ENCODE measurements around the gene RNF14.
A peak's percentile ranks its signal among the peaks of the same experiment; 100 is the strongest.

Gene RNF14

DNA sequence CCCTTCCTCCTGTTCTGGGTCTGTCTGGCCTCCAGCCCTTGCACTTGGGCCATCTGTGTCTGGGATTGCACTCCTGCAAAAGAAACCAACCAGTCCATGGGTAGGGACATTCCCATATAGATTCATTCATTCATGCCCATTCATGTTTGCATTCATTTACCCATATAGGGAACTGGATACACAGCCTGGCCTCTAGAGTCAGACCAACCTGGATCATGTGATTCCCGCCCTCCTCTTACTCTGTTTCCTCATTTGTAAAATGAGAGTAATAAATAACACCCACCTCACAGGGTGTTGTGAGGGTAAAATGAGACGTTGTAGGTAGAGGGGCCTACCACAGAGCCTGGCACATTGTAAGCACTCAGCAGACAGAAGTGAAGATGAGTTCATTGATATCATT, 19.4 kb upstream of the RNF14 start:
- H3K36me3 ChIP-seq (ENCODE audit: control insufficient read depth, insufficient read depth, low read length), result no peaks in the 10 kb centered on the region
- TF ChIP-seq, protein P1, sequence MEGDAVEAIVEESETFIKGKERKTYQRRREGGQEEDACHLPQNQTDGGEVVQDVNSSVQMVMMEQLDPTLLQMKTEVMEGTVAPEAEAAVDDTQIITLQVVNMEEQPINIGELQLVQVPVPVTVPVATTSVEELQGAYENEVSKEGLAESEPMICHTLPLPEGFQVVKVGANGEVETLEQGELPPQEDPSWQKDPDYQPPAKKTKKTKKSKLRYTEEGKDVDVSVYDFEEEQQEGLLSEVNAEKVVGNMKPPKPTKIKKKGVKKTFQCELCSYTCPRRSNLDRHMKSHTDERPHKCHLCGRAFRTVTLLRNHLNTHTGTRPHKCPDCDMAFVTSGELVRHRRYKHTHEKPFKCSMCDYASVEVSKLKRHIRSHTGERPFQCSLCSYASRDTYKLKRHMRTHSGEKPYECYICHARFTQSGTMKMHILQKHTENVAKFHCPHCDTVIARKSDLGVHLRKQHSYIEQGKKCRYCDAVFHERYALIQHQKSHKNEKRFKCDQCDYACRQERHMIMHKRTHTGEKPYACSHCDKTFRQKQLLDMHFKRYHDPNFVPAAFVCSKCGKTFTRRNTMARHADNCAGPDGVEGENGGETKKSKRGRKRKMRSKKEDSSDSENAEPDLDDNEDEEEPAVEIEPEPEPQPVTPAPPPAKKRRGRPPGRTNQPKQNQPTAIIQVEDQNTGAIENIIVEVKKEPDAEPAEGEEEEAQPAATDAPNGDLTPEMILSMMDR (IDR thresholded peaks at IDR 0.05; ENCODE audit: insufficient read depth, low read length, poor library complexity, severe bottlenecking), result no peak

DNA sequence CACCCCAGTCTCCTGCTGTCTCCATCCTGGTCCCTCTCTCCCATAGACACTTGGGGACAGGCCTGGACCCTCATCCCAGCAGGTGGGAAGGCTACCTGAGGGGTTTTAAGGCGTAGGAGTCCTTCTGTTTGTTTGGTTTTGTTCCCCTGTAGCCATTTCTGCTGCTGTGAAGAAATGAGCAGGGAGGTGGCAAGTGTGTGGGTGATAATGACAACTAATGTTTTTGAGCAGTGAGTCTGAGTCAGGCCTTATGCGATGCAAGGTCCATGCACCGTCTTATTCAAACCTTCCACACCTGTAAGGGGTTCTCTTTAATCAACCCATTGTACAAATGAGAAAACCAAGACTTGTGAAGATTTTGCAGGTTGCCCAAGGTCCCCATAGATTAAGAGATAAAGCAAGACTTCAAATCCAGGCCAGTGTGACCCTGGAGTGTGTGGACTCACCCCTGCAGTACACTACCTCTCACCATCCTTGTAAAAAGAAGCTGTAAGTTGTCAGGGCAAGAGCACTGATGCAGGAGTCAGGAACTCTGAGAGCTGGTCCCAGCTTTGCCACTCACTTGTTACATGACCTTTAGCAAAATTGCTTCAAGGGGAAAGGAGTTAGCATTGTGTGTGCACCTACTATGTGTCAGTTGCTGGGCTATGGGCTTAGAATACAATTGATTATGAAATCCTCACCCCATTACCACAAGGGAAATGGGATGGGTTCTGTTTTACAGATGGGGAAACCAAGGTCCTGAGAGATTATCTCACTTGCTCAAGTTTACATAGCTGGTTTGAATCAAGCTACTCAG, 18.5 kb upstream of the RNF14 start:
- Histone ChIP-seq H3K27me3 (replicated peaks; ENCODE audit: control insufficient read depth, insufficient read depth, low read length) (no peaks in the 10 kb centered on the region), H3K36me3 (ENCODE audit: control insufficient read depth, insufficient read depth, low read length) (no peaks in the 10 kb centered on the region), H3K4me3 (replicated peaks; ENCODE audit: low read depth, low read length) (no peak overlapping the region)
- no peak for DNase-seq (ENCODE audit: extremely low read depth, insufficient read length)
- TF ChIP-seq, protein P1 (IDR thresholded peaks at IDR 0.05; ENCODE audit: insufficient read depth, low read length, poor library complexity, severe bottlenecking), result no peak

More for the DNA sequence above, 19.4 kb upstream of the RNF14 start:
- H3K4me3 ChIP-seq (replicated peaks; ENCODE audit: low read depth, low read length), result no peak overlapping the region
- no peaks in the 10 kb centered on the region for H3K27me3 ChIP-seq (replicated peaks; ENCODE audit: control insufficient read depth, insufficient read depth, low read length)
- DNase-seq (ENCODE audit: extremely low read depth, insufficient read length), result no peak

DNA sequence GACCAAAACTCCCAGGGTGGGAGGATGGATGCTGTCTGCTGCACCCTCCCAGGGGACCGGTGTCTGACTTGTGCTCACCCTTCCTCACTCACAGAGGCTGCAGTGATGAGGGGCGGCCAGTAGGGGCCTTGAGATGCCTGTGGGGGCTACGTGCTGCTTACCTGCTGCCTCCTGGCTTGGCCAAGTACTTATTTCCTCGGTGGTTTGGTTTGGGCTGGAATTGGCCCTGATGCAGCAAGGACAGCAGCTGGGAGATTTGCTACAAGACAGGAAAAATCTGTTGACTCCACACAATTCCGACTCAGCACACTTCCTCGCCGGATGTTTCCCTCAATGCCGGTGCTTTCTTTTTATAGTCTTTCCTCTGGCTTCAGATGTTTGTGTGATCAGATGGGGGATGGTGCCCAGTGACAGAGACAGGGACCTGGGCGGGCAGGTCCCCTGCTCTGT, 17.5 kb upstream of the RNF14 start:
- Histone ChIP-seq H3K36me3 (ENCODE audit: control insufficient read depth, insufficient read depth, low read length) (no peaks in the 10 kb centered on the region), H3K27me3 (replicated peaks; ENCODE audit: control insufficient read depth, insufficient read depth, low read length) (no peaks in the 10 kb centered on the region), H3K4me3 (replicated peaks; ENCODE audit: low read depth, low read length) (no peak overlapping the region)
- DNase-seq (ENCODE audit: extremely low read depth, insufficient read length), result peak; percentile 26
- TF ChIP-seq, protein P1 (IDR thresholded peaks at IDR 0.05; ENCODE audit: insufficient read depth, low read length, poor library complexity, severe bottlenecking), result peak; percentile 72

DNA sequence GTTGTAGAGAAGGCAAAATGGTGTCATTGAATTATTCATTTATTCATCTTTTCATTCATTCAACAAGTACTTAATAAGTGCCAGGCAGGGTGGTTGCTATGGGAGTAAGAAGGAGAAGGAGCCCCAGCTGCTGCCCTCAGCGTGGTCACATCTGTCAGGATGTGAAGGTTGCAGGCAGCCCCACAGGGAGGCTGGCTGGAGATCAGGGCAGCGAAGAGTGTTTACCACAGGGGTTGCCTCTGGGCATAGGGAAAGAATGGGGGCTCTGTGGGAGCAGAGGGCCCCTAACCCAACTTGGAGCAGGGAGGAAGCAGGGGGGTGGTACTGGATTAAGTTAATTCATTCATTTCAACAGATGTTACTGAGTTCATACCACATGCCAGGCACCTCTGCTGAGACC, 16.9 kb upstream of the RNF14 start:
- TF ChIP-seq, protein P1 (IDR thresholded peaks at IDR 0.05; ENCODE audit: insufficient read depth, low read length, poor library complexity, severe bottlenecking), result no peak
- no peak overlapping the region for H3K4me3 ChIP-seq (replicated peaks; ENCODE audit: low read depth, low read length)
- H3K27me3 ChIP-seq (replicated peaks; ENCODE audit: control insufficient read depth, insufficient read depth, low read length), result no peaks in the 10 kb centered on the region
- no peak for DNase-seq (ENCODE audit: extremely low read depth, insufficient read length)
- no peaks in the 10 kb centered on the region for H3K36me3 ChIP-seq (ENCODE audit: control insufficient read depth, insufficient read depth, low read length)

DNA sequence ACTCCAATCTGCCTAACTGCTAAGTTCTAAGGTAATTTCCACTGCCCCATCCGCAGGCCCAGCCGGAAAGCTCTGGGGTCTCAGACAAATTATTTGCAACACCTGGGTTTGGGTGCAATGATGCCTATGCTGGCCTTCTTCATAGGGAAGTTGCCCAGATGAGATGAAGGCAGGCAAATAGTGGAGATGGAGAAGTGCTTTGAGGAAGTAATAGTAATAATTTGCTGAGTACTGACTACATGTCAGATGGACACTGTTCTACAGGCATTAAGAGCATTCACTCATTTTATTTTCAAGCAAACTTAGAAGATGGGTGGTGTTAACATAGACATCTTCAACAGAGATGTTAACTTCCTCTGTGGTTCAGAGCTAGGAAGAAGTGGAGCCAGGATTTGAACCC, 14.7 kb upstream of the RNF14 start:
- DNase-seq (ENCODE audit: extremely low read depth, insufficient read length), result no peak
- H3K27me3 ChIP-seq (replicated peaks; ENCODE audit: control insufficient read depth, insufficient read depth, low read length), result no peaks in the 10 kb centered on the region
- no peaks in the 10 kb centered on the region for H3K36me3 ChIP-seq (ENCODE audit: control insufficient read depth, insufficient read depth, low read length)
- no peak overlapping the region for H3K4me3 ChIP-seq (replicated peaks; ENCODE audit: low read depth, low read length)
- TF ChIP-seq, protein P1 (IDR thresholded peaks at IDR 0.05; ENCODE audit: insufficient read depth, low read length, poor library complexity, severe bottlenecking), result no peak
